GM12873 (cell line): ENCODE measurements around the gene CSMD2.

ENCODE experiments used
- CTCF ChIP-seq: IDR thresholded peaks from 2 replicates; pipeline ENCODE4 v1.5.1; 2012; ENCODE audit warnings: low read depth, mild to moderate bottlenecking, moderate library complexity, low read length, control low read depth; ENCODE audit not compliant: insufficient read depth; ENCODE audit errors: missing control alignments

CSMD2 gene

GRCh38 chr1:34100332-34100731, 64.7 kb downstream of the CSMD2 start:
- TF ChIP-seq CTCF, result no peak

GRCh38 chr1:34089731-34090130, 75.3 kb downstream of the CSMD2 start:
- TF ChIP-seq CTCF, result no peak

- TF ChIP-seq CTCF, result no peak
These were observed 77.0 kb downstream of the CSMD2 start for GRCh38 chr1:34087986-34088385.

- TF ChIP-seq CTCF, result no peak
These were observed 78.5 kb downstream of the CSMD2 start for GRCh38 chr1:34086561-34086960.

GRCh38 chr1:34083974-34084373, 81.1 kb downstream of the CSMD2 start:
- no peak for TF ChIP-seq CTCF

GRCh38 chr1:34078383-34078782, 86.6 kb downstream of the CSMD2 start:
- TF ChIP-seq CTCF, result no peak

- no peak for TF ChIP-seq CTCF
These were observed 89.5 kb downstream of the CSMD2 start for GRCh38 chr1:34075576-34075975.
